NCI-H1092 treated with DMSO at 0.1 percent for 48 hours (cell line): ENCODE data around the gene ESYT3.
"Not testable (repeated sequence)": the region's sequence is repeated elsewhere in the genome, so short reads cannot be mapped to it uniquely, and the experiment has no call there.

ENCODE experiments used
- DNase-seq: peaks from one replicate; lab custom pipeline; 2025; lab: John Stamatoyannopoulos, UW

Gene ESYT3

GRCh38 chr3:138493804-138494606 lies 59.6 kb downstream of the ESYT3 start:
- no peak for DNase-seq

- DNase-seq = no peak
Observed at GRCh38 chr3:138494607-138494929, 60.2 kb downstream of the ESYT3 start.

GRCh38 chr3:138495638-138496037 lies 61.2 kb downstream of the ESYT3 start:
- DNase-seq = not testable (repeated sequence)

- no peak for DNase-seq
Observed at GRCh38 chr3:138496436-138496835, 62.0 kb downstream of the ESYT3 start.

GRCh38 chr3:138497021-138497420 lies 62.6 kb downstream of the ESYT3 start:
- DNase-seq = no peak

- no peak for DNase-seq
Observed at GRCh38 chr3:138497851-138498250, 63.4 kb downstream of the ESYT3 start.

GRCh38 chr3:138498991-138499390 lies 64.6 kb downstream of the ESYT3 start:
- no peak for DNase-seq

- no peak for DNase-seq
Observed at GRCh38 chr3:138507524-138507923, 73.1 kb downstream of the ESYT3 start.

- DNase-seq = no peak
Observed at GRCh38 chr3:138509586-138509985, 75.2 kb downstream of the ESYT3 start.

GRCh38 chr3:138511945-138512344 lies 77.5 kb downstream of the ESYT3 start:
- DNase-seq = no peak

GRCh38 chr3:138513090-138513843 lies 78.9 kb downstream of the ESYT3 start:
- no peak for DNase-seq

GRCh38 chr3:138521445-138521844 lies 87.0 kb downstream of the ESYT3 start:
- DNase-seq = not testable (repeated sequence)
